ENCODE data around the gene TNP1.

TNP1 gene

DNA sequence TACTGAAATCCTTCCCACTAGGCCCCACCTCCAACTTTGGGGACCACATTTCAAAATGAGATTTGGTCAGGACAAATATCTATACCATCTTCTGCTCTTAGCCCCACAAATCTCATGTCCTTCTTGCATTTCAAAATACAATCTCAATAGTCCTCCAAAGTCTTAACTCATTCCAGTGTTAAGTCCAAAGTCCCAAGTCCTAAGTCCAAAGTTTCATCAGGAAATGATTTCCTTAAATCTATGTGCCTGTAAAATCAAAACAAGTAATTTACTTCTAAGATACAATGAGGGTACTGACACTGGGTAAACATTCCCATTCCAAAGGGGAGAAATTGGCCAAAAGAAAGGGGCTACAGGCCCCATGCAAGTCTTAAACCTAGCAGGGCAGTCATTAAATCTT is 40.5 kb upstream of the TNP1 start:
- no peak overlapping the region for H3K4me3 ChIP-seq (ENCODE audit: low read depth, low read length)
- TF ChIP-seq, protein P1, sequence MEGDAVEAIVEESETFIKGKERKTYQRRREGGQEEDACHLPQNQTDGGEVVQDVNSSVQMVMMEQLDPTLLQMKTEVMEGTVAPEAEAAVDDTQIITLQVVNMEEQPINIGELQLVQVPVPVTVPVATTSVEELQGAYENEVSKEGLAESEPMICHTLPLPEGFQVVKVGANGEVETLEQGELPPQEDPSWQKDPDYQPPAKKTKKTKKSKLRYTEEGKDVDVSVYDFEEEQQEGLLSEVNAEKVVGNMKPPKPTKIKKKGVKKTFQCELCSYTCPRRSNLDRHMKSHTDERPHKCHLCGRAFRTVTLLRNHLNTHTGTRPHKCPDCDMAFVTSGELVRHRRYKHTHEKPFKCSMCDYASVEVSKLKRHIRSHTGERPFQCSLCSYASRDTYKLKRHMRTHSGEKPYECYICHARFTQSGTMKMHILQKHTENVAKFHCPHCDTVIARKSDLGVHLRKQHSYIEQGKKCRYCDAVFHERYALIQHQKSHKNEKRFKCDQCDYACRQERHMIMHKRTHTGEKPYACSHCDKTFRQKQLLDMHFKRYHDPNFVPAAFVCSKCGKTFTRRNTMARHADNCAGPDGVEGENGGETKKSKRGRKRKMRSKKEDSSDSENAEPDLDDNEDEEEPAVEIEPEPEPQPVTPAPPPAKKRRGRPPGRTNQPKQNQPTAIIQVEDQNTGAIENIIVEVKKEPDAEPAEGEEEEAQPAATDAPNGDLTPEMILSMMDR (IDR thresholded peaks at IDR 0.05; ENCODE audit: low read depth, low read length) = no peak

DNA sequence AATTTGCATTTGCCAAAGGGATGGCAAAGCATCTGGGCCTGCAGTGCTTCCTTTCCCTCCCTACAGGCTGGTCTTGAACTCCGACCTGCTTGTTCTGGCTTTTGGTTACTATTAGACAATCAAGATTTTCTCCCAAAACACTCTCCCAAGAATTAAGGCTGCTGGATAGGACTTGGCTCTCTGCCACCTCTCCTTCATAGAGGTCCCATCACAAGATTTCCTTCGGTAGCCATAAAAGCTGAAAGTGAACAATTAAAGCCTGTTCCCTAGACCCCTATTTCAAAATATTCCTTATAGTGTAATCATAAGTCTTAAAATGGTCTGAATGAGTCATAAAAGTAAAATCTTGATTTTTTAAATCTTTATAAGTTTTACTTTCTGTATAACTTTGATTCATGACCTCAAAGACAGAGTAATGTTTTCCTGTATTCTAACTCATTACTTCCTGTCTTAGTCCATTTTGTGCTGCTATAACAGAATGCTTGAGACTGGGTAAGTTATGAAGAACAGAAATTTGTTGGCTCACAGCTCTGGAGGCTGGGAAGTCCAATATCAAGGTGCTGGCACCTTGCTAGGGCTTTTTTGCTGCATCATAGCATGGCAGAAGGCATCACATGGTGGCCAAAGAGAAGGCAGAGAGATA is 37.8 kb upstream of the TNP1 start:
- TF ChIP-seq, protein P1 (IDR thresholded peaks at IDR 0.05; ENCODE audit: low read depth, low read length) = no peak
- no peak overlapping the region for H3K4me3 ChIP-seq (ENCODE audit: low read depth, low read length)

DNA sequence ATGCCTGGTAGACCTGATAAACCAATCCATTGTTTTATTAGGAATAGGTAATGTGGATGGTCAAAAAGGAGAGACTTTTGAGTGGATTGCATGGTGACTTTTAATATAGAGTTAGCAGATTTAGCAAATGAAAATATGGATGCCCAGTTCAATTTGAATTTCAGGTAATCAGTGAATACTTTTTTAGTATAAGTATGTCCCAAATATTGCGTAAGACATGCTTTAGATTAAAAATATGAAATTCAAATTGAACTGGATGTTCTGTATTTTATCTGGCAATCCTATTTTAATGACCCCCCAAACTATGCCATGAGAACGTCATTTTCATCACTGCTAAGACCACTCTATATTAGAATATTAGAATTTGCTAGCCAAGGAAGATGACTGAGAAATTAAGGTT is 30.3 kb upstream of the TNP1 start:
- no peak overlapping the region for H3K4me3 ChIP-seq (ENCODE audit: low read depth, low read length)
- TF ChIP-seq, protein P1 (IDR thresholded peaks at IDR 0.05; ENCODE audit: low read depth, low read length) = no peak

DNA sequence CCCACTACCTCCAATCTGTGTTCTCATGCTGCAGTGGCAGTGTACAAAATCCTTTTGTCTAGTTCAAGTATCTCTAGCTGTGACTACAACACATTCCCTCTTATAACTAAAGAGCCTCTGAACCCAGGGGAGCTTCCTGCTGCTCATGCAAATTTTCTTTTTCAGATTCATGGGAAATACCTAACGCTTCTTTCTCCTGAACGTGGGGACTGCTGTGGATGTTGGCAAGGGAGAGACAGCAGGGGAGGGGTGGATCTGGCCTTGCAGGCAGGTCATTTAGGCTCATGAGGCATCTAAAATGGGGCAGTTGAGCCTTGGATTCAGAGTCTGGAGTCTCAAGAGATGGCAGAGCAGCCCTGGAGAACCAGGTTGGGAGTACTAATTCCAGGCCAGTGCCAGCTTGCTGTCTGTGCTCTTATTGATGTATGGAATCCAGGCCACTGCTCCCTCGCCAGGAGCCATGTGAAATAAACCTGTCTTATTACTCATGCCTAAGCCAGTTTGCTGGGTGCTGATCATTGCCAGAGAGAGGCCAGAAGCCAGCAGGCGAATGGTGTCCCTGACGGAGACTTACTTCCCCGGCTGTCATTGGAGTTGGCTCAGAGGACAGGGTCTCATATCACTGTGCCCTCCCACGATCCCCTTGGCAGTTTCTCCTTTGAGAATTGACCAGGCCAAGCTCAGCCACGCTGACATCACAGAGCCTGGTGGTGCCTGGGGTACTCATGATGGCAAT is 29.2 kb upstream of the TNP1 start:
- TF ChIP-seq, protein P1 (IDR thresholded peaks at IDR 0.05; ENCODE audit: low read depth, low read length) = no peak
- no peak overlapping the region for H3K4me3 ChIP-seq (ENCODE audit: low read depth, low read length)

DNA sequence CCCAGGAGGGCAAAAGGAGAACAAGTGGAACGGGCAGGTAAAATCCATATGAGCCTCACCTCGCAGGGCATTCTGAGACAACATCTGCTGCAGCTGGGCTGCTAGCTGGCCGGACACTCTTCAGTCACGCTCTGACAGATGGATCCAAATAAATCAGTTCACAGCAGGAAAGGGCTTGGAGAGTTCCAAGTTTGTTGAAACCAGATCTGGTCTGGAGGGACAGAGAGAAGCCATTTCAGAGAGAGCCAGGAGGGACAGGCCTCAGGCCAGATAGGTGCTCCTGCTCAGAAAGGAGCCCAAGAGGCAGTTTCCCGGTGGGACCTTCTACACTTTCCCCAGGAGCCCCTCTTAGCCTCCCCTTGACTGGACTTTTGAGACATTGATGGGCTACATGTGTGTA is 28.2 kb upstream of the TNP1 start:
- TF ChIP-seq, protein P1 (IDR thresholded peaks at IDR 0.05; ENCODE audit: low read depth, low read length) = no peak
- no peak overlapping the region for H3K4me3 ChIP-seq (ENCODE audit: low read depth, low read length)

DNA sequence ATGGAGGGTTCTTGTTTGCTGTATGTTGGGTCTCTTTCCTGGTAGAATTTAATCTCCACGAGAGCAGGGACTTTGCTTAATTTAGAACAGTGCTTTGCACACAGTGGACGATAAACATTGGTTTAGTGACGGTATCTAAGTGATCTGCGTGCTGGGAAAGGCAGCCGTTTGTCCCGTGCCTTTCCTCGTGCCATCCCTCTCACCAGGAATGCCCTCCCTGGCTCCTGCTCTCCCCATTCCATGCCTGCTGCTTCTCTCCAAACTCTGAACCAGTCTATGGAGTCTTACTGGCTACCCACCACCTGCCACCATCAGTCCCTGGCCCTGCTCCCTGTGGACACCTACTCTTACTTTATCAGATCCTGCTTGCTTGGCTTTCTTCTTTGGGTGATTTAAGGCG is 27.3 kb upstream of the TNP1 start:
- TF ChIP-seq, protein P1 (IDR thresholded peaks at IDR 0.05; ENCODE audit: low read depth, low read length) = no peak
- H3K4me3 ChIP-seq (ENCODE audit: low read depth, low read length) = no peak overlapping the region

DNA sequence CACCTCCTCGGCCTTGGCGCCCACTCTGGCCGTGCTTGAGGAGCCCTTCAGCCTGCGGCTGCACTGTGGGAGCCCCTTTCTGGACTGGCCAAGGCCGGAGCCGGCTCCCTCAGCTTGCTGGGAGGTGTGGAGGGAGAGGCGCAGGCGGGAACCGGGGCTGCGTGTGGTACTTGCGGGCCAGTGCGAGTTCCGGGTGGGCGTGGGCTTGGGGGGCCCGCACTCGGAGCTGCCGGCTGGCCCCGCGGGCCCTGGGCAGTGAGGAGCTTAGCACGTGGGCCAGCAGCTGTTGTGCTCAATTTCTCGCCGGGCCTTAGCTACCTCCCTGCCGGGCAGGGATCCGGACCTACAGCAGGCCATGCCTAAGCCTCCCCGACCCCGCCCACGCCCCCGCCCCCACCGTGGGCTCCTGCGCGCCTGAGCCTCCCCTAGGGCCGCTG is 25.3 kb upstream of the TNP1 start:
- TF ChIP-seq, protein P1 (IDR thresholded peaks at IDR 0.05; ENCODE audit: low read depth, low read length) = no peak
- no peak overlapping the region for H3K4me3 ChIP-seq (ENCODE audit: low read depth, low read length)
